Left kidney (tissue), 2 donors: ENCODE data around the gene TIGD6. TPM values are rescaled to one million over a fixed set of nuclear protein-coding genes. Genes with fewer than 3 reads are reported as not detected.
A peak's percentile ranks its signal among the peaks of the same experiment; 100 is the strongest.
"Not testable (repeated sequence)": the region's sequence is repeated elsewhere in the genome, so short reads cannot be mapped to it uniquely, and the experiment has no call there.

Experiments used
- DNase-seq: peaks from one replicate; pipeline ENCODE4 v3.0.0-alpha.2; 2013
- polyA plus RNA-seq: library from polyadenylated mRNA; unstranded; fragments of 120-200 nt; gene quantifications from one replicate; pipeline ENCODE4 v1.2.1, GENCODE V29; 2013; ENCODE audit not compliant: insufficient read length

Gene TIGD6
- polyA plus RNA-seq, 1 donor = 5.4 TPM

- DNase-seq = no peak
Observed at GRCh38 chr5:149979896-149980295, 20.6 kb downstream of the TIGD6 start.

GRCh38 chr5:149975409-149975808, 25.0 kb downstream of the TIGD6 start:
- DNase-seq = no peak

- DNase-seq = no peak
Observed at GRCh38 chr5:149969181-149969930, 31.1 kb downstream of the TIGD6 start.

- no peak for DNase-seq
Observed at GRCh38 chr5:149966946-149967345, 33.5 kb downstream of the TIGD6 start.

GRCh38 chr5:149963729-149964128, 36.7 kb downstream of the TIGD6 start:
- DNase-seq = no peak

- DNase-seq = no peak
Observed at GRCh38 chr5:149962601-149963300, 37.7 kb downstream of the TIGD6 start.

- DNase-seq = peak; percentile 43
Observed at GRCh38 chr5:149961957-149962409, 38.5 kb downstream of the TIGD6 start.

- DNase-seq = no peak
Observed at GRCh38 chr5:149961186-149961685, 39.2 kb downstream of the TIGD6 start.

- peak; percentile 96 for DNase-seq
Observed at GRCh38 chr5:149960272-149961185, 39.9 kb downstream of the TIGD6 start, which contains the start of gene SLC26A2. TSS of gene SLC26A2 (plus strand) at chr5:149960758. CDS start at chr5:149977653, 16,895 bp downstream.

- no peak for DNase-seq
Observed at GRCh38 chr5:149959406-149960236, 40.8 kb downstream of the TIGD6 start.

GRCh38 chr5:149957855-149958254, 42.6 kb downstream of the TIGD6 start:
- peak; percentile 51 for DNase-seq

GRCh38 chr5:149956685-149957084, 43.8 kb downstream of the TIGD6 start:
- DNase-seq = no peak

GRCh38 chr5:149954798-149955197, 45.7 kb downstream of the TIGD6 start:
- no peak for DNase-seq

- DNase-seq = no peak
Observed at GRCh38 chr5:149953436-149954121, 46.9 kb downstream of the TIGD6 start.

GRCh38 chr5:149951138-149951749, 49.2 kb downstream of the TIGD6 start:
- no peak for DNase-seq

GRCh38 chr5:149948993-149949392, 51.5 kb downstream of the TIGD6 start:
- DNase-seq = no peak

- DNase-seq = no peak
Observed at GRCh38 chr5:149946118-149946517, 54.3 kb downstream of the TIGD6 start.

- no peak for DNase-seq
Observed at GRCh38 chr5:149944666-149945065, 55.8 kb downstream of the TIGD6 start, which contains the start of gene PDE6A. TSS of gene PDE6A (minus strand) at chr5:149944793. CDS start at chr5:149944673, 120 bp downstream.

- DNase-seq = not testable (repeated sequence)
Observed at GRCh38 chr5:149943177-149943949, 57.1 kb downstream of the TIGD6 start.
